Bronchial epithelial cell (primary cell): Measurements from ENCODE around the gene ROMO1. TPM values are rescaled to one million over a fixed set of nuclear protein-coding genes. Genes with fewer than 3 reads are reported as not detected.
"Not testable (repeated sequence)": the region's sequence is repeated elsewhere in the genome, so short reads cannot be mapped to it uniquely, and the experiment has no call there.

ENCODE experiments used
- DNase-seq: peaks from one replicate; pipeline ENCODE4 v3.0.0-alpha.2; 2010; ENCODE audit warnings: low read depth
- FAIRE-seq: peaks from 2 replicates; lab custom pipeline; 2011; peaks lifted over from hg19 to GRCh38; lab: Jason Lieb, UNC
- H3K27me3 ChIP-seq: 2 replicates; pipeline ENCODE4 v1.5.1; 2011; ENCODE audit warnings: low read length; ENCODE audit not compliant: control insufficient read depth, insufficient read depth
- H3K36me3 ChIP-seq: 2 replicates; pipeline ENCODE4 v1.5.1; 2011; ENCODE audit warnings: low read length; ENCODE audit not compliant: control insufficient read depth, insufficient read depth
- H3K4me3 ChIP-seq: 2 replicates; pipeline ENCODE4 v1.5.1; 2011; ENCODE audit warnings: mild to moderate bottlenecking, low read depth, low read length, control low read depth
- CTCF ChIP-seq: IDR thresholded peaks from 2 replicates; pipeline ENCODE4 v1.5.1; 2011; ENCODE audit warnings: mild to moderate bottlenecking, moderate library complexity, low read length, control low read depth, inconsistent platforms; ENCODE audit not compliant: insufficient read depth, severe bottlenecking
- total RNA-seq: library from RNA; depleted of rRNA; stranded (reverse); fragments of >200 nt; gene quantifications from 2 replicates; pipeline ENCODE4 v1.2.1, GENCODE V29; 2014

The ROMO1 gene
- total RNA-seq, 1 donor from 2014 or later, result 165 TPM

- H3K4me3 ChIP-seq, result no peak overlapping the region
- H3K27me3 ChIP-seq, result no peaks in the 10 kb centered on the region
- no peak for FAIRE-seq
- no peak for TF ChIP-seq CTCF
- peaks cover 17% of the 10 kb centered on the region for H3K36me3 ChIP-seq
- DNase-seq, result no peak
Measured at GRCh38 chr20:35714127-35714526, 14.9 kb downstream of the ROMO1 start.

GRCh38 chr20:35715652-35716051 is 16.4 kb downstream of the ROMO1 start:
- DNase-seq (no peak), FAIRE-seq (no peak)
- no peak for TF ChIP-seq CTCF
- Histone ChIP-seq H3K27me3 (no peaks in the 10 kb centered on the region), H3K4me3 (no peak overlapping the region), H3K36me3 (peaks cover 21% of the 10 kb centered on the region)

- DNase-seq, result no peak
- H3K4me3 ChIP-seq, result no peak overlapping the region
- H3K36me3 ChIP-seq, result peaks cover 24% of the 10 kb centered on the region
- FAIRE-seq, result no peak
- H3K27me3 ChIP-seq, result no peaks in the 10 kb centered on the region
- no peak for TF ChIP-seq CTCF
Measured at GRCh38 chr20:35716330-35716729, 17.1 kb downstream of the ROMO1 start.

GRCh38 chr20:35718321-35718720 is 19.1 kb downstream of the ROMO1 start:
- DNase-seq, H3K27me3 ChIP-seq, H3K4me3 ChIP-seq, FAIRE-seq: not testable (repeated sequence)
- H3K36me3 ChIP-seq, result peaks cover 30% of the 10 kb centered on the region

GRCh38 chr20:35718972-35719635 is 19.9 kb downstream of the ROMO1 start:
- peaks cover 35% of the 10 kb centered on the region for H3K36me3 ChIP-seq
- H3K4me3 ChIP-seq, result no peak overlapping the region
- DNase-seq, result no peak
- FAIRE-seq, result no peak
- TF ChIP-seq CTCF, result no peak
- no peaks in the 10 kb centered on the region for H3K27me3 ChIP-seq

GRCh38 chr20:35719717-35720116 is 20.5 kb downstream of the ROMO1 start:
- TF ChIP-seq CTCF, result no peak
- peaks cover 37% of the 10 kb centered on the region for H3K36me3 ChIP-seq
- FAIRE-seq (no peak), DNase-seq (no peak)
- H3K4me3 ChIP-seq, result no peak overlapping the region
- H3K27me3 ChIP-seq, result no peaks in the 10 kb centered on the region
